Activated T-helper 1 cell treated with anti-CD3 and anti-CD28 coated beads, Interleukin-2, amount 50 U/mL, for 16 hours (primary cell): Measurements from ENCODE around the gene INPP4A.

ENCODE experiments used
- DNase-seq, 2 donors: peaks; one replicate each; pipeline ENCODE4 v3.0.0-alpha.2; 2020; ENCODE audit warnings: low read depth in 1 of 2, low spot score in 1 of 2

Gene INPP4A

DNA sequence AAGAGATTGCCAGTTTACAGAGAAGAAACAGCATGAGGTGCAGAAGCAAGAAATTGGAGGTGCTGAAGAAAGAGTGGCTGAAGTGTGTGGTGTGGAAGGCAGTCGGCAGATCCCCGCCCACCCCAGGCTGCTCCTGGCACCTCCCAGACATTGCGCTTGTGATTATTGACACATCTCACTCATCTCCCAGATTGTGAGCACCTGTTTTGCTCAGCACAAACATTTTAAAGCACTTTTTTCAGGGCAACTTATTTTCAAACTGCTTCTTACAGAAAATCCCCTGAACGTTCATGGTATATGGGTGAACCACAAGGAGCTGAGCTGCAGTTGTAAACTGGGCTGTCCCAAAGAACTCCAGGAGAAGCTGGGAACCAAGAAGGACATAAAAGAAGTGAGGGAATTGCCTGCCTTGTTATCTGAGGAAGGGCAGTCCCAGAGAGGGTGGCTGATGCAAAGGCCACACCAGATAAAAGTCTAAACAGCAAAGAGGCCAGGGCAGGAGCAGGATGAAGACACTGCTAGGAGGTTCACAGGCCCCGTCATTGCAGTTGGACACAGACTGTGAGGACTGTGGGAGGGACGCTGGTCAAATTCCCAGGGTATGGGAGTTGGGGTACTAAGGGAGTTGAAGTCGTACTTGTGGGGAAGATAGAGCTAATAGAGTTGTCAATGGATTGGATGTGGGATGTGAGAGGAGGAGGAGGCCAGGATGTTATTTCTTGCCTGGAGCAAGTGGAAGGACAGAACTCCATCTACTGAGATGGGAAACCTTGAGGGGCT lies 65.1 kb downstream of the INPP4A start:
- DNase-seq: no peak

DNA sequence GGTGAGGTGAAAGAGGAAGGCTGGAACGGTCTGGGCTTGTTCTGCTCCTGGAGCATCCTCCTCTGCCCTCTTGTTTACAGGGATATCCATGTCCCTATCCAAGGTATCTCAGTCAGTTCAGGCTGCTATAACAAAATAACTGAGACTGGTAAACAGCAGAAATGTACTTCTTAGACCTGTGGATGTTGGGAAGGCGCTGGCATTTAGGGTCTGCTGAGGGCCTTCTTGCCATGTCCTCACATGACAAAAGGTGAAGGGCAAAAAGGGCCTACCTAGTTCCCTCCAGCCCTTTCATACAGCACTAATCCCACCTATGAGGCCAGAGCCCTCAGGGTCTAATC lies 65.6 kb downstream of the INPP4A start:
- DNase-seq: no peak

DNA sequence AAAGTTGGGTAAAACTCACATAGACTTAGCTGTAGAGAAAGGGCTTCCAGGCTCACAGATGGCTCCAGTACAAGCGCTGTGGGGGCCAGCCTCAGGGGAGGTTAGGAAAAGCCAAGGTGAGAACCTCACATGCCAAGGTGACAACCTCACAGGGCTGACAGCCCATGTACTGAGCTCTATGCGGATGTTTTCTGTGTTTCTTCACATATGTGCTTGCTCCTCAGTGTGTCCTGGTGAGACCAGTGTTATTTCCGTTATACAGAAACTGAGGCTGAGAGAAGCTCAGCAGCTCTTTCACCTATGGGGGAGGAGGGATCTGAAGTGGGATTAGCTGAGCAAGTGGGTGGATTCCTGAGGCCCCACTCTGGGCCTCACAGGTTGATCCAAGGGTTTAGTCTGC lies 67.3 kb downstream of the INPP4A start:
- DNase-seq: no peak

DNA sequence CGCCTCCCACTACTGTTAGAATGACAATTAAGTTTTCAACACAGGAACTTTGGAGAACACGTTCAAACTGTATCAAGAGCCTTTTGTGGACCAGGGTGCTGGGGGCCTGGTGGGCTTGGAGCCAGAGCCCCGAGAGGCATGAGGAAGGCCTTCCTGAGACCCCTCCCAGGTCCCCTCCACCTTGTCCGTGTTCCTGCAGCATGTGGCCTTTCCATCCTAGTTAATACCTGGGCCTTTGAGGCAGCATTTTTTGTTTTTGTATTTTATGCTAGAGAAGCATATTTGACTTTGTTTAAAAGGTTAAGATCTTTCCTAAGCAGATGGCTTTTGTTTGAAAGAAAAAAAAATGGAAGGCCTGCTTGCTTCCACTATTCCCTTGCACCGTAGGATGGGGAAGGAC lies 68.0 kb downstream of the INPP4A start:
- no peak for DNase-seq

DNA sequence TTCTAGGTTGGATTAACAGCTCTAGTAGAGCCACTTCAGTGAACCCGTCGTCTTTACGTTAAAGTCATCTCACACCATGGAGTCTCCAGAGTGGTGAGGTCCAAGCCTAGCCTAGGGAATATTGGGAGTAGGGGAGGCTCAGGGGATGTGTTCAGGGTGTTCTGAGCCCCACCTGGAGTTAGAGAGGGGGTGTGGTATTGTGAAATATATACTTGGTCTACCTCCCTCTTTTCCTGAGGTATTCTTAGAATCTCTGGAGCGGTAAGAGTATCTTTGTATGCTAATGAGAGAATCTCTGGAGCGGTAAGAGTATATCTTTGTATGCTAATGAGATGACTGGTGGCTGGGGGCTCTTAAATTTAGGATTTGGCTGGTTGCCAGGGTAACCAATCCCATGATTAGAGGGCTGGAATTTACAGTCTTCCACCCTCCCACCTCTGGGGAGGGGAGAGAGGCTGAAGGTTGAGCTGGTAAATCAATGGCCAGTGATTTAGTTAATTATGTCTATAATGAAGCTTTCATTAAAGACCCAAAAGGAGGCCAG lies 69.5 kb downstream of the INPP4A start:
- no peak for DNase-seq

DNA sequence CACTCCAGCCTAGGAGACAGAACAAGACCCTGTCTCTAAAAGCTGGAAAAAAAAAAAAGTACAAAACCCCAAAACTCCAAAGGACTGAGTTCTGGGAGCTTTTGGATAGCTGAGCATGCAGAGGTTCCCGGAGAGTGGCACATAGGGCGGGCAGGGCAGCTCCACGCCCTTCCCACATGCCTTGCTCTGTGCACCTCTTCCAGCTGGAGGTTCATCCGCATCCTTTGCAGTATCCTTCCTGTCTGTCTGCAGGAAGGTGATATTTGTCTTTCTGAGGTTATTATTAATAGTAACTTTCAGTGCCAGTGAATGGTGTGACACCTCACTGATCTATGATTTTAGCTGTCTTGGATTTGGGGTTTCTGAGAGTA lies 70.2 kb downstream of the INPP4A start:
- DNase-seq: no peak

DNA sequence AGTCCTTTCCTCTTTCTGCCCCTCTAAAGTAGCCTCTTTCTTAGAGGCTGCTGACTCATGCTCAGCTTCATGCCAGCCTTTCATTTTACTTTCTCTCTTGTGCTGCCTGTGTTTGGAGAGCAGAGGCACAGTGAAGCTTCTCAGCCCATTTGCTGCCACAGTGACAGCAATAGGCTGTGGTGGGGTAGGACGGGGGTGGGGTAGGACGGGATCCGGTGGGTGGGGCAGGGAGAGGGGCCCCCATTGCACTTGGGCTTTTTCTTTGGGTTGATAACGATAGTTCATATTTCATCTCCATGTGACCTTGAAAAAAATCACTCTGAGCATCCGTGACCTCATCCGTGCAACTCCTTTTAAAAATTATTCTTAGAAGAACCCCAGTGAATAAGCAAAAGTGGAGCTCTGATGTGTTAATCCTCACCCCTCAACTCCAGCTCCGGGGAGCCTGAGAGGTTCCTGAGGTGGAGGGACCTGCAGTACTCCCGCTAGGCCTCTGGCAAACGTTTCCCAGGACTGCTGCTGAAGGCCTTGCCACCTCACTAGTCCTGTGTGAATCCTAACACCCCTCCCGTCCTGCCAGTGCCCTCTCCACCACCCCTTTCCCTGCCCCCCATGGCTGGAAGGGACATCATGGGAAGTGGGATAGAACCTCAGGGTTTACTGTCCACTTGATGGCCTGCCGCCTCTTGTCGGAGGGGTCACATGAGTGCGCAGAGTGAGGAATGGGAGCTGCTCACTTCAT lies 70.8 kb downstream of the INPP4A start:
- no peak for DNase-seq

DNA sequence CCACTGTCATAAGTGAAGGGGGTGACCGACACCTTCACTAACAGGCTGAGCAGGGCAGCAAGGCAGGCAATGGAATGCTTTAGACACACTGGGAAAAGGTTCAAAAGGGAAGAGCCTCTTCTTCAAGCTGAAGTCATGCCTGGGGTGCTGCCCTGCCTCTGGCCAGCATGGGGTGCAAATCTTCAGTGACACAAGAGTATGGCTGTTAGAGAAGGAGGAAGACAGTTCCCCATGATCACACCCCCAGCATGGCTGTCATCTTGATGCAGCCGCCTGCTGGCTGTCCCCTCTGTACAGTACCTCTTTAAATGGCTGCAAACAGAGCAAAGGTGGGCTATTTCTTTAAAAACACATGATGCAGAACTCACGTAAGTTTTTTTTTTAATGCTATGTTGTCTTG lies 71.9 kb downstream of the INPP4A start:
- no peak for DNase-seq

DNA sequence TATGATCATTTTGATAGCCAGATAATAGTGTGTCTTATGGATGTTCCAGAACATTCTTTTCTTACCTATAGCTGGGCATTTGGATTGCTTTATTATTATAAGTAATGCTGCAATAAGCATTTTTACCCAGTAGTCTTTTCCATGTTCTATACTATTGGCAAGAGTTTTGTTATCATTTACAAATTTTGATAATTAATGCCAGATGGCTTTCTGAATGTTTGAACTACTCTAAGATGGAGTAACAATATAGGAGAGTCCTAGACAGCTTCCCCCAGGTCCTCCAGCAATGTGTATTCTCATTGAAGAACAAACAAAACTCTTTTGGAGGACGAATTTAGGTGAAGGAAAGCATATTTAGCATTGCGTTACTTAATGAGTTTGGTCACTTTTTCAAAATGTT lies 73.0 kb downstream of the INPP4A start:
- no peak for DNase-seq

DNA sequence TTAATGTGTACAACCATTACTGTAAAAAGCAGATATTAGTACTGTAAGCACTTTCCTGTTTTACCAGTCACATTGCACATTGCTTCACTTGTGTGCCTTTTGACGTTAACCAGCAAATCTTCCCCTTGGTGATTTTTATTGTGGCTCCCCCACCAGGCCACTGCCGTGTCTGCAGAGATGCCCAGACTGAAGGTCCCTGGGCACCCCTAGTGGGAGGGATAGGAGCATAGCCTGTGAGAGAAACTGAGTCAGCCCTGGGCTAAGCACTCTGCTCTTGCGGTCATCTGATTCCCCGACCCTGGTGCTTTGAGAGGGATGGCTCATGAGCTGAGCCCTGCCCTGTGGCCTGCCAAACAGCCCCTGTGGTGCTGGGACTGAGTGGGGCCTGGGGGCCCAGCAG lies 73.4 kb downstream of the INPP4A start:
- DNase-seq: peak in 1 of 2 donors; percentile 18

DNA sequence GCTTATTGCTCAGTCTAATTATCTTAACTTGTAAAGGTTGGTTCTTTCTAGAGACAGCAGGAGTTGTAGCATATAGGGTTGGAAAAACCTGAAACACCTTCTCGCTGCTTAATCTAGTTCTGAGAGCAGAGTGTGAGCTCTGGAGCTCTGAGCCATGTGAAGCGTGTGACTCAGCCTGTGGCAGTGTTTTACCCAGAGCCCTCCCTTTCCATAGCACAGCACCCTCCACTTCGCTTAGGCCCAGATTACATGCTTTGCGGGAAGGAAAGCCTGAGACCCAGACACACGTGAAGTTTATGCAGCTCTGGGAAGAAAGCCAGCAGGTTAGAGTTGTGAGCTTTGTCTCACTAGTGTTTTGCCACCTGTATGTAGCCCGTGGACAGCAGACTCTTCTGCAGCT lies 74.5 kb downstream of the INPP4A start:
- no peak for DNase-seq

DNA sequence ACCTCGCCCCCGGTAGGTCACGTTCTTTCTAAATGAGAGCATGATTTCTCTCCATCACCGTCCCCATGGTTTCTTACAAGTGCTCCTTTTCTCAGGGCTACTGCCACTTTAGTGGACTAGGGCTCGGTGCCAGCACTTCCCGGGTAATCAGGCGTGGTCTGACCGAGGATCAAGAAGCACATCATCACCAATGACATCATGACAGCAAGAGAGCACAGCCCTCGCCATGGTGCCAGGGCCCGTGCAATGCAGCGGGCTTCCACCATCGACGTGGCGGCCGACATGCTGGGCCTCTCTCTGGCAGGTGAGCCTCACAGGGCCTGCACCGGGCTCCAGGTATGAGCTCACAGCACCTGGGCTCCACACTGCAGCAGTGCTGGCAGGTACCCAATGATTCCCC lies 75.2 kb downstream of the INPP4A start:
- DNase-seq: no peak

DNA sequence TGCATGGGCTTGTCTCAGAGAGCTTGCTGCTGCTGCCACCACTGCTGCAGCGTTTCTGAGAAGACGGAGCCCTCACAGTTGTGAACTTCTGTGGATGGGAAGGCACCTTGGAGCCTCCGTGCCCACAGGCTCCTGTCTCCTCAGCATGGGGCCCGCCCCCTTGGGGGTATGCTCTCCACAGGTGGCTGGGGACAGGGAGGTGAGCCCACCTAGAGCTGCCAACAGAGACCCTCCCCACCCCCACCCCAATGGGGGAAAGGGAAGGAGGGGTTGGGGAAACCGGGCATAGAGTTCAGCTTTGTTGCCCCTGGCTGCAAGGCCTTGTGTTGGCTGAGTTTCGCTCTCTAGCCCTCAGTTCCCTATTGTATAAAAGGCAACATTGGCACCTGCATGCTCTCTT lies 76.1 kb downstream of the INPP4A start:
- no peak for DNase-seq

DNA sequence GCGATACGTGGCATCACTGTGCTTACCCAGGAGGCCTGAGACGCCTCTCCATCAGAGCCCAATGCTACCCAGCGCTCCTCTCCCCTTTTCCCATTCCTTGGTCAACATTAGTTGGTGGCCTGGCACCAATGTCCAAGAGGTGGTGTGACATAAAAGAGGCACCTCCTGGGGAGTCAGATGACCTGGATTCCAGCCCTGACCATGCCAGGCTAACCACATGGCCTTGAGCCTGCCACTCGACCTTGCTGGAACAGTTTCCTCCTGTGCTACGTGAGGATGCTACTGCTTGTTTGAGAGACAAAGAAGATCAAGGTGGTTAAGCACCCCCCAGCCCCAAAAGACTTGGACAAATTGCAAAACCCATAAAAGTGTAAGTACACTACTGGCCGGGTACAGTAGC lies 76.6 kb downstream of the INPP4A start:
- no peak for DNase-seq

DNA sequence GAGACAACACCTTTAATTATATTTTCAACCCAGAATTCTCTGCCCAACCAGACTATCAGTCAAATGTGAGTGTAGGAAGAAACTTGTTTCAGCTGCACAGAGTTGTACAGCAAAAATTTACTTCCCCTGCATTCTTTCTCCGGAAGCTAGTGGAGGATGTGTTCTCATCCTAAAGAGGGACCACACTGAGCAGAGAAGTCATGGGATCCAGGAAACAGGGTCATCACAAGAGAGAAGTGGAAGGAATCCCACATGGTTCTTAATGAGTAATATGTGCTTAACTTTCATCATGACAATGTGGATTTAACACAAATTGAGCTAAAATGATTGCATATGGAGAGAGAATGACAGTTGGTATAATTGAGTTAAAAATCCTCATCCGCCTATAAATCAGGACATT lies 78.2 kb downstream of the INPP4A start:
- DNase-seq: no peak

DNA sequence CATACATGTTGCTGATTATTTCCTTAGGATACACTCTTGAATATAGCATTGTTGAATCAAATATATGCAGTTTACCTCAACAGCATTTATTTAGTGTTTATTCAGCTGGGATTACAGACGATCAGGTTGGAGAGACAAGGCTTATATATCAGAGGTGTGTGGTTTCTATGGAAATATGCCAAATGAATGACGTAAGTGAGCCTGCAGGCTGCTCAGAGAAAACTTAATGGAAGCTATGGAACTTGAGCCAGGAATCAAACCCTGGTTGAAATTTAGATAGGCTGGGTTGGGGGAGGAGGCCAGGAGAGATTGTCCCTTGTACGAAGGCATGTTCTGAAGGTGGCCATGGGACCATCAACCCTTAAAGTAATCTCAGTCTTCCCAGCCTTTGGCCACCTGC lies 79.5 kb downstream of the INPP4A start:
- DNase-seq: no peak

DNA sequence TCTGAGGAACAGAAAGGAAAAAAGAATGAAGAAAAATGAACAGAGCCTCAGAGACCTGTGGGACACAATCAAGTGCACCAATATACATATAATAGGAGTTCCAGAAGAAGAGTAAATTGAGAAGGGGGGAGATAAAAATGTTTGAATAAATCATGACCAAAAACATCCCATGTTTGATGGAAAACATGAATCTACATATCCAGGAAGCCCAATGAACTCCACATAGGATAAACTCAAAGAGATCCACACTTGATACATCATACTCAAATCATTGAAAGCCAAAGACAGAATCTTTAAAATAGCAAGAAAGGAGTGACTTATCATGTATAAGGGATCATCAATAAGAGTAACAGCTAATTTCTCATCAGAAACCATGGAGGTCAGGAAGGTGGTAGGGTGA lies 83.7 kb downstream of the INPP4A start:
- no peak for DNase-seq

DNA sequence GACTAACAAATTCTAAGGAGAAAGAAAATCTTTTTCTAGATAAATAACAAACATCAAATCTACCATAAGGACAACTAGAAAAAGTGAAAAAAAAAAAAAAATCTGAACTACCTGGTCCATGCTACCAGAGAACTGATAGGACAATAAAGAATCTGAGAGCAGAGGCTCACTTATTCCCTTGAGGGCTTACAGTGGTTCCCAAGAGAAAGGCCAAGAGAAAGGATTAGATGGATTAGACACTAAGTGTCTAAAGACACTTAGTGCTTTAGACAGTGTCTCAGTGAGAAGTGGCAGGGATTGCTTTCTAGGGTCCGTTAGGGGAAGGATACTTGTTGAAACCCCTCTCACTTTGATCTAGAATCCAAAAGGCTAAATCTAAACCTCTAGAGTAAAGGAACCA lies 85.5 kb downstream of the INPP4A start:
- no peak for DNase-seq

DNA sequence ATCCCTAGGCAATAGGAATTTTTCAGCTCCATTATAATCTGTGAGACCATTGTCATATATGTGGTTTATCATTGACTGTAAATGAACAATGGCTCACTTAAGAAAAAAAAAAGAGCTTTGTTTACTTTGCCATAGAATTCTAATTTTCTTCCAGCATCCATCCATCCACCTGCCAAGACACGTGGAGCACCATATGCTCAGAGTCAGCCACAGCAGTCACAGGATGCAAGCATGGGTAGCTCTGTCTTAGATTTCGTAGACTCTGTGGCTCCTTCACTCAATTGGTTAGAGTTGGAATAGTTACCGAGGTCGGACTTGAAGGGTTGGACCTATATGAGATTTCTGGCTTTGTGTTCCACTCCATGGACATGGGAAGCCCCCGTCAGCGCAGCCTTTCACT lies 88.1 kb downstream of the INPP4A start:
- DNase-seq: no peak

DNA sequence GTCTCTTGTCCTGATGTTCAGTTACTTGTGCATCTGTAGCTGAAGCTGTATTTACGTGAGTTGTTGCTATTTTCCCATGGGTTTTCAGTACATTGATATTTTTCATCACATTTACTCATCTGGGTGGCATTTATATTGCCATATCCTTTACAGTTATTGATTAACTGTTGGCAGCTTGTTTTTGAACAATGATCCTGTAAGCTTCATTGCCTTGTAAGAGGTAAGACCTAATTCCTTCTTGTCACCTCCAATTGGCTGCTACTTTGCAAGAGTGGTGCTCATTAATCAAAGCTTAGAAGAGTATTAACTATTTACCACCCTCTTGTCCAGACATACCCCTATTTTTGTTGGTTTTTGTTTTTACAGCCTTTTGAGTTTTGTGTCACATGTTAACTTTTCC lies 88.9 kb downstream of the INPP4A start:
- DNase-seq: no peak

DNA sequence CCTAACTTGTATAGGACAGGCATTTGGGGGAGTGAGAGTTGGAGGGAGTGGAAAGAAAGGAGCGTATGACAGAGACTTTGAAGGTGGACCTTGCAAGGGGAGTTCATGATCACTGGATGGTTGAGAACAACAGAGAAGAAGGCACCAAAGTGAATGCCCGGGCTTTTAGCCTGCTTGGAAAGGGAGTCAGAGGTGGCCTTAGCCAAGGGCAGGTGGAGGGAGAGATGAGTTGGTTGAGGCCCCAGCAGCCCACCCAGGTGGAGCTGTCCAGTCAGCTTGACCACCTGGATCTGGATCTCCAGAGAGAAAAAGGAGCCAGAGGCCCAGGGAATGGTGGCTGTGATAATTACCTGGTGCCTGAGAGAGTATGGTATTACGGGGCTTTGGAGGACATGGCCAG lies 90.1 kb downstream of the INPP4A start:
- DNase-seq: no peak

DNA sequence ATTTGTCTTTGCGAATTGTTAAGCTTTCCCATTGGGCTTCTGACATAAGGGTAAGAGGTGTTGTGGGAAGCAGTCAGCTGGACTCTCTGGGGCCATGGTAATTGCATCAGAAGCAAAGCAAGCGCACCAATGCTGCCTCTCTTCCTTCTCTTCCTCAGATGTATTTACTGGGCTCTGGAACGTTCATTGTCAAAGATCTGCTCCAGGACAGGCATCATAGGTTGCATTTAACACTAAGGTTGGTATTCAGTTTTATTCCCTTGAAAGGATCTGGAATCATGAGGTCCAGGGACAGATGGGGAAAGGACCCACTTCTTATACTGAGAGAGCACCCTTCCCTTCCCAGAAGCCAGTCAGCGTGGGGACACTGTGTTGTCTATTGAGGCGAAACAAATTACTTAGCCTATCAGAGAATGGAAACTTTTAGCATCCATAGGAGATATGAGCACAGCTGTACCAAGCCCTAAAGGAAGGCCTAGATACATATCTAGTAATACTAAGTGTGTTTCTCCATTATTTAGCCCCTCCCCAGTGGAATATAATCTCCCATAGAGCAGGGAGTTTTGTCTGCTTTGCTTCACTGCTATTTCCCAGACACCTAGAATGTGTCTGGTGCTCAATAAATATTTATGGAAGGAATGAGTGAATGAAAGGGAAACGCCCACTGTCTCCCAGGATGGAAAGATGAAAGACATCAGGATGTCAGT lies 91.5 kb downstream of the INPP4A start:
- DNase-seq: no peak
